Heart left ventricle (tissue), 16 donors: ENCODE results near the gene ATP6V1B1. TPM values are rescaled to one million over a fixed set of nuclear protein-coding genes. Genes with fewer than 3 reads are reported as not detected.

Experiments
- ATAC-seq, 4 donors: fragments of 200-7000 bp; cut with Tn5 transposase; one replicate each; pipeline ENCODE4 v1.9.1; 2020 to 2022; ENCODE audit warnings: moderate library complexity in 4 of 4, mild to moderate bottlenecking in 3 of 4, moderate number of reproducible peaks in 1 of 4
- DNase-seq, 5 donors: peaks; one replicate each; pipeline ENCODE4 v3.0.0-alpha.2; 2020
- H3K27ac ChIP-seq, 12 donors: fragments of 200-600 bp; sonication (generic) in 4 of 12; one replicate each; pipeline versions ENCODE4 v1.5.0 to v1.8.0; 2016 to 2022; ENCODE audit warnings: mild to moderate bottlenecking in 2 of 12
- H3K27me3 ChIP-seq, 9 donors: fragments of 200-600 bp; sonication (generic) in 2 of 9; one replicate each; pipeline versions ENCODE4 v1.5.1 to v1.8.0; 2016 to 2022; ENCODE audit warnings: mild to moderate bottlenecking in 3 of 9
- H3K36me3 ChIP-seq, 9 donors: fragments of 200-600 bp; sonication (generic) in 2 of 9; one replicate each; pipeline versions ENCODE4 v1.5.0 to v1.8.0; 2018 to 2022; ENCODE audit warnings: mild to moderate bottlenecking in 2 of 9
- H3K4me1 ChIP-seq, 12 donors: fragments of 200-600 bp; sonication (generic) in 4 of 12; one replicate each; pipeline versions ENCODE4 v1.5.0 to v1.8.0; 2016 to 2022; ENCODE audit warnings: mild to moderate bottlenecking in 3 of 12
- H3K4me3 ChIP-seq, 12 donors: fragments of 200-600 bp; sonication (generic) in 4 of 12; one replicate each; pipeline versions ENCODE4 v1.5.0 to v1.8.0; 2017 to 2022; ENCODE audit warnings: mild to moderate bottlenecking in 9 of 12, moderate library complexity in 4 of 12
- H3K9me3 ChIP-seq, 12 donors: fragments of 200-600 bp; sonication (generic) in 4 of 12; one replicate each; pipeline versions ENCODE4 v1.5.0 to v1.8.0; 2016 to 2022; ENCODE audit warnings: mild to moderate bottlenecking in 1 of 12
- CTCF ChIP-seq, 12 donors: fragments of 200-600 bp; sonication (generic) in 4 of 12; IDR thresholded peaks; one replicate each; pipeline versions ENCODE4 v1.5.0 to v1.8.0; 2018 to 2022; ENCODE audit warnings: antibody characterized with exemption in 12 of 12, mild to moderate bottlenecking in 5 of 12
- POLR2A ChIP-seq, 2 donors: fragments of 450-650 bp; IDR thresholded peaks; one replicate each; pipeline ENCODE4 v1.6.1; 2017; ENCODE audit warnings: antibody characterized with exemption in 2 of 2, mild to moderate bottlenecking in 2 of 2, moderate library complexity in 2 of 2
- WGBS, 4 donors: extraction: QIAGEN DNeasy Blood & Tissue Kit in 2 of 4; methylation state at CpG; one replicate each; pipeline versions ENCODE4 v1.1.5 to v1.1.7; 2013 to 2018; 5-methylcytosine and 5-hydroxymethylcytosine counted together
- intact Hi-C, 10 donors: fragments of 100-400 bp; cut with DNase I; formaldehyde crosslinking; loops; one replicate each; pipeline versions ENCODE4 v1.11.1 to v1.14.2; 2022
- polyA plus RNA-seq, 2 donors: library from polyadenylated mRNA; stranded (reverse); fragments of 200-250 nt; gene quantifications; one replicate each; pipeline ENCODE4 v1.2.3, GENCODE V29; 2013
- total RNA-seq, 9 donors: library from RNA; depleted of rRNA in 2 of 9; stranded (reverse); fragments of >200 nt in 2 of 9; fragmentation: NEBNext Ultra II Directional in 3 of 9; extraction: Animal tissue kit (Norgen Biotek cat#: 25700) in 3 of 9; gene quantifications; one replicate each; pipeline versions ENCODE4 v1.1.0 to v1.2.4, GENCODE V29; 2016 to 2023
- donor health status: ischemic (EF 13 %, LVEDD 7.1; RV severe dilation, severe dysfunction).
- donor health status: healthy with polysubstance abuse.
- donor health status: DM: no; HTN: yes; CAD: no.
- donor health status: DM: no; HTN: no; CAD: no.
- donor health status: ischemic (EF 25% LVEDD 6.9; RV normal size, moderate dysfunction).
- donor health status: ischemic (EF 25% LVEDD 5.7; RV mildly dilated, moderate dysfunction).
- donor health status: healthy.
- donor health status: DM: yes; HTN: yes; CAD: no.
- donor health status: ischemic (EF 35%, LVEDD 5.7; RV mildly dilated, moderate dysfunction).
- donor health status: nonischemic (EF 11% LVEDD 7.7; RV severe dilation, severe dysfunction).
- donor health status: DM: yes; HTN: yes; CAD: no.
- donor health status: PGD.
- donor health status: ischemic (EF 29% LVEDD 5.4; RV normal size, mild dysfunction).
- donor health status: nonischemic (EF 23%, LVEDD 6.1; RV moderate dilation, normal function).

The ATP6V1B1 gene
- total and polyA plus RNA-seq, 11 donors, result 0.16 to 1.8 (median 0.48) TPM; not detected in 4

- ATAC-seq (no peak), DNase-seq (no peak)
- Histone ChIP-seq H3K4me1 (no peaks in the 10 kb centered on the region), H3K9me3 (no peaks in the 10 kb centered on the region), H3K27ac (no peak overlapping the region), H3K36me3 (no peaks in the 10 kb centered on the region), H3K27me3 (peaks cover 0 to 6% (median 0%) of the 10 kb centered on the region in 9 donors), H3K4me3 (no peak overlapping the region)
- TF ChIP-seq POLR2A (IDR thresholded peaks at IDR 0.05) (no peak), CTCF (IDR thresholded peaks at IDR 0.05) (no peak)
- WGBS, 4 donors, result 91 to 96% (median 94%) methylated on average over 18 to 21 of the region's 21 CpGs
- intact Hi-C loops, result no loop called here
These were observed 3.0 kb upstream of the ATP6V1B1 start for GRCh38 chr2:70932631-70933230.

DNA sequence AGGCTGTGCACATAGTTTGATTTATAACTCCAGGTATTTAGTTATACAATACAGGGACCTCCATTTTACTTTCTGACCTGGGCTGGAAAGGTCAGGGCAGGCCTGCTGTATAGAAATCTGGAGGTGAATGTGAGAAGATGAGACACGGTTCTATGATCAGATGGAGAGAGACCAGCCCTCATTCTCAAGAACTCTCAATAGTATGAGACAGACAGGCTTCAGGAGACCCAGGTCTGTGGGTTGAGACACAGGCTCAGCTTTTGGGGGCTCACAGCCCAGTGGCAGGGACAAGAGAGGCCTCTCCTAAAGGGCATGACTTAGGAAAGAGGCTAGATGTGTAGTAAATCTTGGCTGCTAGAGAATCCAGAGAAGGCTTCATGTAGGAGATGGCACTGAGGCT lies 719 bp upstream of the ATP6V1B1 start:
- ATAC-seq, result no peak
- H3K27ac ChIP-seq, result no peak overlapping the region
- H3K27me3 ChIP-seq, result peaks cover 0 to 17% (median 4%) of the 10 kb centered on the region in 9 donors
- 79 to 95% (median 93%) methylated on average over 1 of the region's 1 CpG for WGBS, 4 donors
- H3K4me3 ChIP-seq, result no peak overlapping the region
- TF ChIP-seq POLR2A (IDR thresholded peaks at IDR 0.05), result no peak
- TF ChIP-seq CTCF (IDR thresholded peaks at IDR 0.05), result no peak
- H3K9me3 ChIP-seq, result no peaks in the 10 kb centered on the region
- intact Hi-C loops, result loop anchor here in 1 of 10 donors (5.0 kb wide), 1 partner anchor 143 kb away; the partner anchor contains the start of gene FIGLA
- H3K36me3 ChIP-seq, result no peaks in the 10 kb centered on the region
- H3K4me1 ChIP-seq, result no peaks in the 10 kb centered on the region
- DNase-seq, result no peak

DNA sequence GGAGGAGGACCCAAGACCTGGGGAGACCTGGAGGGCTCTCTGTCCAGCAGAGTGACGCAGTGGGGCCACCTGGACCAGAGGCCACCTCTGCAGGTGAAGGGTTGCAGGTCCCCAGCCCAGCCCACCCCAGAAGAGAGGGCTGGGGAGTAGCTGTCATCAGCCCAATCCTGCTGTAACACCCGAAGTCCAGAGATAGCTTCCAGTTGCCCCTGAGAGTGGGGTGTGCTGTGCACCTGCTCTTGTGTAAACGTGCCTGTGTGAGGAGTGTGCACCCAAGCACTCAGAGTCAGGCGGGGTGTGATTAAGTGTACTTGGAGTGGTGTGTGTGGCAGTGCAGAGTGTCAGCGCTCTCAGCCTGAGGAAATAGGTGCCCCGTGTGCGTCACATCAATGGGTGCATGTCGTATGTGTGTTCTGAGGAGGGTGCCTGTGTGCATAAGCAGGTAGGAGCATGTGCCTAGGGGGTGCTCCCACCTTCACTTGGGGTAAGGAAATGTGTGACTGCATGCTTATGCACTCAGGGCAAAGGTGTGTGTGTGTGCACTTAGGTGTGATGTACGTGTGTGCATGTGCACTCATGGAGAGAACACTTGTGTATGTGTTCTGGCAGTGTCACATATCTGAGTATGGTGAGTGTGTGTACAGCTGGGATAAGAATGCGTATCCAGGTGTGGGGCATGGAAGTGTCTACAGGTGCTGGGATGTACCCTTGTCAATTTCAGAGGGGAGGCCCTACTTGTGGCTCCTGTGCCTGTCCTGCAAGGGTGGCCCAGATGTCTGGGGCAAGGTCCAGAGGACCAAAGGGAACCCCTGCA lies 672 bp downstream of the ATP6V1B1 start:
- H3K4me3 ChIP-seq, result no peak overlapping the region
- DNase-seq, result no peak
- WGBS, 4 donors, result 75 to 94% (median 82%) methylated on average over 8 to 10 of the region's 10 CpGs
- intact Hi-C loops, result loop anchor here in 1 of 10 donors (5.0 kb wide), 1 partner anchor 144 kb away; the partner anchor contains the start of gene FIGLA
- H3K27ac ChIP-seq, result no peak overlapping the region
- no peaks in the 10 kb centered on the region for H3K36me3 ChIP-seq
- TF ChIP-seq CTCF (IDR thresholded peaks at IDR 0.05) (no peak), POLR2A (IDR thresholded peaks at IDR 0.05) (no peak)
- H3K4me1 ChIP-seq, result no peaks in the 10 kb centered on the region
- H3K27me3 ChIP-seq, result peaks cover 0 to 17% (median 4%) of the 10 kb centered on the region in 9 donors
- no peaks in the 10 kb centered on the region for H3K9me3 ChIP-seq
- peak in 1 of 4 donors; percentile 6 for ATAC-seq
